IPS-NIHi7 (cell line): ENCODE results near the gene IL36B.
A peak's percentile ranks its signal among the peaks of the same experiment; 100 is the strongest.

Experiments
- DNase-seq: peaks from one replicate; pipeline ENCODE4 v3.0.0; 2012; ENCODE audit warnings: mixed read lengths; ENCODE audit errors: extremely low spot score

Gene IL36B

DNA sequence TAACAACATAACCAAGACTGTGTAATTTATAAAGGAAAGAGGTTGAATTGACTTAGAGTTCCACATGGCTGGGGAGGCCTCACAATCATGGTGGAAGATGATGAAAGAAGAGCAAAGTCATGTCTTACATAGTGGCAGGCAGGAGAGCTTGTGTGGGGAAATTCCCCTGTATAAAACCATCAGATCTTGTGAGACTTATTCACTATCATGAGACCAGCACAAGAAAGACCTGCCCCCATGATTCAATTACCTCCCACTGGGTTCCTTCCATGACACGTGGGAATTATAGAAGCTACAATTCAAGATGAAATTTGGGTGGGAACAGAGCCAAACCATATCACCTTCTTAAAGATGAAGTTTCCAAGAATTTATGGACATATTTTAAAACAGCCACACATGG lies 3.9 kb upstream of the IL36B start:
- DNase-seq, result no peak

GRCh38 chr2:113054066-113054465 lies 1.4 kb upstream of the IL36B start:
- no peak for DNase-seq

- no peak for DNase-seq
These were observed 999 bp upstream of the IL36B start for GRCh38 chr2:113053666-113054065.

DNA sequence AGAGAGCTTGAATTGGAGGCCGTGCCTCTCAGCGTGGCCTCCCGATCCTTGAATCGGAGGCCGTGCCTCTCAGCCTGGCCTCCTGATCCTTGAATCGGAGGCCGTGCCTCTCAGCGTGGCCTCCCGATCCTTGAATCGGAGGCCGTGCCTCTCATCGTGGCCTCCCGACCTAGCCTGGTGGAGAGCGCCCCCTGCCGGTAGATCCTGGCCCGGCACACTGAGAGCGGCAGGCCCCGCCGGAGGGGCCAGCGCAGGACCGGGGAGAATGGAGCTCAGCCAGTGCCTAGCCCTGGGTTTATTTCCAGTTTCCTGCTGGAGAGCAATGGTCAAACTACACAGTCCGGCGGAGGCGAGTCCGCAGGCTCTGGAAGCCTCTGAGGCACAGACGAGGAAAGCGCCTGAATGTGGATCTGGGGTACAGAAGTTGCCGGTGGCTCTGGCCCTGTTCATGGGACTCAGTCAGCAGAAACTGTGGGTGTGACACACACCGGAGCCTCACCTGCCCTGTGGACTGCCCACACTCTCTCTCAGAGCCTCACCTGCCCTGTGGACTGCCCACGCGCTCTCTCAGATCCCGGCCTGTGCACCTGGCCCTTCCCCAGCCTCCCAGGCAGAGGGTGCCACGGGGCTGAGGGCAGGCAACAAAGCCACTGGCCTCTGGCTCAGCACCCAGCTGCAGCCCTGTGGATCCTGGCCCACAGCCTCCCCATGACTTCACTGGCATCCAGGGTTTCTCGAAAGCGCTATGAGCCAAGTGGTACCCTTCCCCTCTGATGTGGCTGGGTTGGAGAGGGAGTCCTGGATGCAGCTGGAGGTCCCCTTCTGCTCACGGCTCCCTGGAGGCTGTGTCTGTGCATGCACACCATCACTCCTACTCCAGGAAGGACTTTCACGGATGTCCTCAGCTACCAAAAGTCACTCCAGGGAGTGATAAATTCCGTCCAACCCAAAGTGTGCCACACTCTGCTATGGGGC lies 1.5 kb downstream of the IL36B start:
- peak; percentile 4 for DNase-seq

DNA sequence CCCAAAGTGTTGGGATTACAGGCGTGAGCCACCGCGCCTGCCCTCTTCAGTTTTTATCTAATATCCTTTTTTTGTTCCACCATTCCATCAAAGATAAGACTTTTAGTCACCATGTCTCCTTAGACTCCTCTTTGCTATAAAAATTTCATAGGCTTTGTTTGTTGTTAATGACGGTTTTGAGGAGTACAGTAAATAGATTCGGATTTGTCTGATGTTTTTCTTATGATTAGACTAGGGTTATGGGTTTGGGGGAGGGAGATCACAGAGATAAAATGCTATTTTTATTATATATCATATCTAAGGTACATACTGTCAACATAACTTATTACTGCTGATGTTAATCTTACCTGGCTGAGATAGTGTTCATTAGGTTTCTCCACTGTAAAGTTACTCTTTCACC lies 6.2 kb downstream of the IL36B start:
- DNase-seq, result no peak

DNA sequence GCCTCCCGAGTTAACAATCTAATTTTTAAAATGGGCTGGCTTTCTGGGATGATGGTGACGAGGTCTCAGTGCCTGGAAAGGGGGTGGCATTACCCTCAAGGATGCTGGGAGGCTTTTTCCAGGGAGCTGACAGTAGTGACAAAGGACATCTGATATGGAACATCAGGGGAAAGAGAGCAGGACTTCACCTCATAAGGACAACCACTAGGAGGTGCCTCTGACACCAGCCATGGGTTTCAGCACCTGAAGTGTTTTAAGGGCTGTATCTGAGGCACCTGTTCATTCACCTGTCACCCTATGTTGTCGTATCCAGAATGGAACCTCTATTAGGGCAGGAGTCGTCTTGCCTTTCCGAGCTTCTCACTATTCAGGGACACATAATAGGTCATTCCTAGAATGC lies 10.8 kb downstream of the IL36B start:
- DNase-seq, result peak; percentile 49

- DNase-seq, result no peak
These were observed 12.9 kb downstream of the IL36B start for GRCh38 chr2:113039719-113040118.

- DNase-seq, result no peak
These were observed 13.5 kb downstream of the IL36B start for GRCh38 chr2:113039158-113039557.

GRCh38 chr2:113038291-113038690 lies 14.4 kb downstream of the IL36B start:
- no peak for DNase-seq

- no peak for DNase-seq
These were observed 15.9 kb downstream of the IL36B start for GRCh38 chr2:113036763-113037162.

DNA sequence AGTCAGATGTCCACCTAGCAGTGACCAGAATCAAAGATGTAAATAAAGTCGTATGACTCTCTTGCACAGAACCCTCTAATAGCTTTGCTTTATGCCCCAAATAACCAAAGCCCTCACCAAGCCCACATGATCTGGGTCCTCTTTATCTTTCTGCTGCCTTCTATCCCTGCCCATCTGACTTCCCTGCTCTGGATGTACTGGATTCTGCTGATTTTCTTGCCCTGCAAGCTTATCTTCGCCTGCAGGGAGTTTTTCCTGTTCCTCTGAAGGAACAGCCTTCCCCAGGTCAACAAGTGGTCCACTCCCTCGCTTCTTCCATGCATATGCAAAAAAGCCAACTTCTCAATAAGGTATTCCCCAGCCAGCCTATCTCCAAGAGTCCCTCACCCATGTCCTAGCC lies 18.7 kb downstream of the IL36B start:
- no peak for DNase-seq

GRCh38 chr2:113032737-113033136 lies 19.9 kb downstream of the IL36B start:
- DNase-seq, result no peak

DNA sequence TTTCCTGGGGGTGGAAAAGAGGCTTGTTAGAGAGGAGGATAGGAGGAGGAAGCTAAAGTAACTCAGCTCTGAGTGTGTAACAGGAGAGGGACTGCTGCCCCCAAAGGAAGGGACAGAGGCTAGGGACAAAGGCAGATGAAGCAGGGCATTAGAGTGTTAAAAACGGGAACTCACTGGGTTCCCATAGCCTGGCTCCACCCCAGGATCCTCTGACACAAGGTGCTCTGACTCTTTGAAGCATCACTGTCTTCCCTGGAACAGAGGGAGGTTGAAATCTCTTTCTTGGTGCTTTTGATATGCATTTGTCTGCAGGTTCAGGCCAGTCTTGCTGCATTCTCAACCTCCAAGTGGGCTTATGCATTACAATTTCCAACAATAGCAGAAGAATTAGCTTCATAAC lies 24.6 kb downstream of the IL36B start:
- peak; percentile 26 for DNase-seq

GRCh38 chr2:113027691-113028090 lies 25.0 kb downstream of the IL36B start:
- no peak for DNase-seq

GRCh38 chr2:113025737-113026136 lies 26.9 kb downstream of the IL36B start:
- no peak for DNase-seq

GRCh38 chr2:113024764-113025163 lies 27.9 kb downstream of the IL36B start:
- no peak for DNase-seq

DNA sequence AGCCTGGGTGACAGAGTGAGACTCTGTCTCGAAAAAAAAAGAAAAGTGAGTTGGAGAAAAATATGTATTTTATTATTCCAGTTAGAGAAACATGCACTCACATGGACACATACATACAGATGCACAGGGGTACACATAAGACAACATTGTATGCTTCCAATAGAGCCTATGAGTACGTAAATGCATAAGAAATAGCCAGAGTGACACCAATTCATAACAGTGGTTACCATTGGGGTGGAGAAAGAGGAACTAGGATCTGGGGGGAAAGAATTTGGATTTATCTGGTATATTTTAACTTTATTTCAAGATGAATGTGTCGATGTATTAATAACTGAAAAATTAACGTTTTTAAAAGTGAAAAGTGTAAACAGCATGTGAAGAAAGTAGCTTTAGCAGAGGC lies 31.4 kb downstream of the IL36B start:
- no peak for DNase-seq

DNA sequence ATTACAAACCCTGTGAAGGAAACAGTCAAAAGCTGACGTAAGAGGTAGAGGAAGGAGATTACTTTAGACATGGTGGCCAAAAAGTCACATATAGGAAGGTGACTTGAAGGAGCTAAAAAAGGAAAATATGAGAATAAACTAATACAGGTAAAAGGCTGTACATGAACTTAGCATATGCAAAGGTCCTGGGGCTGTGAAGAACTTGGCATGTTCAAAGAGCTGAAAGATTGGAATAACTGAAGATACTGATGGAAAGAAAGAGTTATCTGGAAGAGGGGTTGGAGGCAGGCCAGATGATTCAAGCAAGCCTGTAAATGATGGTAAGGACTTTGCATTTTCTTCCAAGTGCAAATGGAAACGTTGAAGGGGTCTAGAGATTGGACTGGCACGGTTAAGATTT lies 34.2 kb downstream of the IL36B start:
- no peak for DNase-seq

- no peak for DNase-seq
These were observed 37.0 kb downstream of the IL36B start for GRCh38 chr2:113015655-113016054.

DNA sequence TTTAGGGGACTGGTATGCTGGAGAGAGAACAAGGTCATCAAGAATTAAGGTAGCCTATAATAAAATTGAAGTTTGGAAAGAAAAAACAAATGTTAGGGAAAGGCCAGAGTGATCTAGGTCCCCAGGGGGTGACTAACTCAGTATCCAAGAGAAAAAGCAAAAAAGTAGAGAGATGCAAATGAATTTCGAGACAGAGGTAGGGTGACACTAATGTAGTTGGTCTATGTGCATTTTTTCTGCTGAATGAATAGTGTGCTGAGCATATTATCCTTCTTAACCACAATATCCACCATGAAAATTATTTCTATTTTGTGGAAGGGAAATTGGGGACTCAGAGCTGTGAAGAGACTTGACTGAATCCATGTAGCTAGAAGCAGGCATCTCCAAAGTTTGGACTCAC lies 37.6 kb downstream of the IL36B start:
- DNase-seq, result no peak

DNA sequence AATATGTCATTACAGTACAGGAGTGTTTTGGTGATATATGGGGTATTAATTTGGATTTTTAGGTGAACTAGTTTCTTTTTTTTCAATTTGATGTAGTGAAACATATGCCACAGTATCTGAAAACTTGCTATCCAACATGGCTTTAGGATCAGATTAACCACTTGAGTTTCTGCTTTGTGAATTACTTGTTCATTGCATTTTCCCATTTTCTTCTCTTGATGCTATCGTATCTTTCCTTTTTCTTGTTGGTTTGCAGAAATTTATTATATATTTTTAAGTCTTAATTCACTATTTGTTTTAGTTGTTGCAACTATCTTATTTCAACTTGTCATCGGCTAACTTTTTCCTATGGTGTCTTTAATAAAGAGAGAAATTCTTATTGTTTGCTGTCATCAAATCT lies 38.6 kb downstream of the IL36B start:
- DNase-seq, result no peak

DNA sequence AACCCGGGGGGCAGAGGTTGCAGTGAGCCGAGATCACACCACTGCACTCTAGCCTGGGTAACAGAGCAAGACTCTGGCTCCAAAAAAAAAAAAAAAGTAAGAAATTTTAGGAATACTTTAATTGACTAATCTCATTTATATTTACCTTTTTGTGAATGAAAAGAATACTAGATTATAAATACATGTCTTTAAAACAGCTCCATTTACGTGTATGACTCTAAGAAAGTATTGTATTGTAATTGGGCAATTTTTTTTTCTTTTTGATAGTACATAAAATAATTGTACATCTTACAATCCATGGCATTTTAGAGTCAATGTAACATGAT lies 39.4 kb downstream of the IL36B start:
- no peak for DNase-seq

- no peak for DNase-seq
These were observed 40.0 kb downstream of the IL36B start for GRCh38 chr2:113012436-113013335.
